Hepatocyte (in vitro differentiated cells): ENCODE results near the gene SGPL1.

Experiments
- CTCF ChIP-seq: fragments of 200-600 bp; sonication (generic); IDR thresholded peaks from 2 replicates; pipeline ENCODE4 v1.5.1; 2016; ENCODE audit warnings: antibody characterized with exemption, mild to moderate bottlenecking; ENCODE audit not compliant: poor library complexity
- EZH2 ChIP-seq: fragments of 200-600 bp; sonication (generic); IDR thresholded peaks from 2 replicates; pipeline ENCODE4 v1.6.1; 2016; ENCODE audit warnings: antibody characterized with exemption, mild to moderate bottlenecking, borderline replicate concordance

- TF ChIP-seq CTCF (no peak), EZH2 (no peak)
Observed at GRCh38 chr10:70820976-70821750, 5.4 kb downstream of the SGPL1 start.
